ENCODE results near the gene MLN.

DNA sequence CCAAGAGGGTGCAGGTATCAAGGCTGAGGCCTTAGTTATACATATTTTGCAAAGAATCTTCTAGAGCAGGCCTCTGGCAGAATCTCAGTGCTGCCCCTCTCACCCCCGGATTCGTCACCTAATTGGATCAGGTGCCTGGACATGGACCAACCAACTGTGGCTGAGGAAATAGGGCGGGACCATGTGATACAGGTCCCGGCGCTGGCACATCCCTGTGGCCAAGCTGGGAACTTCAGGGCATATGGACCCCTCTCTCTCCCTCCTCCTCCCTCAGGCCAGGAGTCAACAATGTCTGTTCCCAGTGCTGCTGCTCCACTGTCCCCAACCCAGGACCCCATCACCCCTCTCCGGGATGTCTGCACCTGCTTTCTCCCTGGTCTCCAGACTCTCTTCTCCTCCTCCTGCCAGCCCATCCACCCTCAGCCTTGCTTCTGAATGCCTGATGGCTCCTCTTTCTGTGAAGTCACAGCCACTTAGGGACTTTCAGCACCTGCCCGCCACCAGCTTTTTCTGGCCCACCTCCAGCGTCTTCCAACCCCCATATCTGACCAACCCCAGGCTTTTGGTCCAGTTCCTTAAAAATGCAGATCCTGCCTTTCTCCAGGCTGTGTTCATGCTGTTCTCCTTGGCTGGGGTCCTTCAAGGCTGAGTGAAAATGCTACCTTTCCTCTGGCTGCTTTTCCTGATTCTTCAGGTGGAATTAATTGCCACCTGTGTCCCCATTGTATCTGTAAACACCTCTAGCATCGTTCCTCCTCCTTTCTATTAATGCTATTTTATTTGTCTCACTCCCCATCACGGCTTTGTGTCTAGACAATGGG, 19.0 kb upstream of the MLN start:
- TF ChIP-seq CTCF (IDR thresholded peaks at IDR 0.05; ENCODE audit: low read depth, low read length) (no peak), EZH2phosphoT487 (IDR thresholded peaks at IDR 0.05; ENCODE audit: low read depth) (no peak)
